ENCODE results near the gene GRIA3.

DNA sequence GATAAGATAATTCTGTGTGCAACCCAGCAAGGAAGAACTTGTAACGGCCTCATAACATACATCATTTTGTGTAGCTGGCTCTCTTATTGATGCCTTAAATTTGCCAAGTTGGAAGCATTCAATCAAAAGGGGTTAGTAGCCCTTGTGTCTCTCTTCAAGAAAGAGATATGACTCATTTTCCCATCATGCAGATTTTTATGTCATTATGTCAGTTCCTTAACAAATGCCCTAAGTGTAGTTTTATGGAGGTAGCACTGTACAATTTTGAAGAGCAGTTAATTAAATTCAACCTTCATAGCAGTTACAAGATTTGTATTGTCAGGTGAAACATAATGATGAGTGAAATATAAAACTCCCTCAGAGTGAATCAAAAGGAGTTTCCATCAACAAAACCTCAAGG, 215.6 kb downstream of the GRIA3 start:
- TF ChIP-seq, protein P1, sequence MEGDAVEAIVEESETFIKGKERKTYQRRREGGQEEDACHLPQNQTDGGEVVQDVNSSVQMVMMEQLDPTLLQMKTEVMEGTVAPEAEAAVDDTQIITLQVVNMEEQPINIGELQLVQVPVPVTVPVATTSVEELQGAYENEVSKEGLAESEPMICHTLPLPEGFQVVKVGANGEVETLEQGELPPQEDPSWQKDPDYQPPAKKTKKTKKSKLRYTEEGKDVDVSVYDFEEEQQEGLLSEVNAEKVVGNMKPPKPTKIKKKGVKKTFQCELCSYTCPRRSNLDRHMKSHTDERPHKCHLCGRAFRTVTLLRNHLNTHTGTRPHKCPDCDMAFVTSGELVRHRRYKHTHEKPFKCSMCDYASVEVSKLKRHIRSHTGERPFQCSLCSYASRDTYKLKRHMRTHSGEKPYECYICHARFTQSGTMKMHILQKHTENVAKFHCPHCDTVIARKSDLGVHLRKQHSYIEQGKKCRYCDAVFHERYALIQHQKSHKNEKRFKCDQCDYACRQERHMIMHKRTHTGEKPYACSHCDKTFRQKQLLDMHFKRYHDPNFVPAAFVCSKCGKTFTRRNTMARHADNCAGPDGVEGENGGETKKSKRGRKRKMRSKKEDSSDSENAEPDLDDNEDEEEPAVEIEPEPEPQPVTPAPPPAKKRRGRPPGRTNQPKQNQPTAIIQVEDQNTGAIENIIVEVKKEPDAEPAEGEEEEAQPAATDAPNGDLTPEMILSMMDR (IDR thresholded peaks at IDR 0.05; ENCODE audit: low read length) = no peak
- no peak for TF ChIP-seq EZH2 (IDR thresholded peaks at IDR 0.05; ENCODE audit: borderline replicate concordance, low read length)
